Stomach (tissue), 4 donors: ENCODE results near the gene TDRKH.

Experiments used
- CTCF ChIP-seq, 7 experiments: fragments of 450-650 bp in 4 of 7; fragments of 200-600 bp in 3 of 7; sonication (generic) in 3 of 7; IDR thresholded peaks; one replicate each; pipeline ENCODE4 v1.5.1; 2016 to 2019; ENCODE audit warnings: antibody characterized with exemption in 7 of 7, control low read depth in 2 of 7, mild to moderate bottlenecking in 1 of 7
- EP300 ChIP-seq: sonication (generic); formaldehyde crosslinking; IDR thresholded peaks from one replicate; pipeline ENCODE4 v1.6.1; 2017; ENCODE audit warnings: antibody characterized with exemption
- POLR2A ChIP-seq, 4 donors: fragments of 450-650 bp; IDR thresholded peaks; one replicate each; pipeline ENCODE4 v1.6.1; 2016; ENCODE audit warnings: antibody characterized with exemption in 4 of 4, control low read depth in 2 of 4, mild to moderate bottlenecking in 1 of 4, moderate library complexity in 1 of 4
- POLR2AphosphoS5 ChIP-seq, 3 donors: sonication (generic); formaldehyde crosslinking; IDR thresholded peaks; one replicate each; pipeline ENCODE4 v1.6.1; 2016; ENCODE audit warnings: antibody characterized with exemption in 3 of 3

GRCh38 chr1:151838222-151839081 is 48.2 kb upstream of the TDRKH start:
- no peak for TF ChIP-seq CTCF (IDR thresholded peaks at IDR 0.05)
- TF ChIP-seq POLR2A (IDR thresholded peaks at IDR 0.05) = no peak
- TF ChIP-seq POLR2AphosphoS5 (IDR thresholded peaks at IDR 0.05) = no peak
- no peak for TF ChIP-seq EP300
